RPMI8226 (cell line): ENCODE data around the gene PAGR1.
"Not testable (repeated sequence)": the region's sequence is repeated elsewhere in the genome, so short reads cannot be mapped to it uniquely, and the experiment has no call there.

Experiments
- DNase-seq: peaks from one replicate; pipeline ENCODE4 v3.0.0-alpha.2; 2015

The PAGR1 gene

DNA sequence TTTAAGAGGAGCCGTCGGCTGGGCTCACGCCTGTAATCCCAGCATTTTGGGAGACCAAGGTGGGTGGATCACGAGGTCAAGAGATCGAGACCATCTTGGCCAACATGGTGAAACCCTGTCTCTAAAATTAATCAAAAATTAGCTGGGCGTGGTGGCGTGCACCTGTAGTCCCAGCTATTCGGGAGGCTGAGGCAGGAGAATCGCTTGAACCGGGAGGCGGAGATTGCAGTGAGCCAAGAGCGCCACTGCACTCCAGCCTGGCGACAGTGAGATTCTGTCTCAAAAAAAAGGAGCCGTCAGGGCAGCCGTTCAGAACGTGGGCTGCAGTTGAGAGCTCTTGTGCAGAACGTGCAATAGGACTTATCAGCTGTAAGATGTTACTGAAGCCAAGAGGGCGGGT, 22.8 kb upstream of the PAGR1 start:
- not testable (repeated sequence) for DNase-seq

DNA sequence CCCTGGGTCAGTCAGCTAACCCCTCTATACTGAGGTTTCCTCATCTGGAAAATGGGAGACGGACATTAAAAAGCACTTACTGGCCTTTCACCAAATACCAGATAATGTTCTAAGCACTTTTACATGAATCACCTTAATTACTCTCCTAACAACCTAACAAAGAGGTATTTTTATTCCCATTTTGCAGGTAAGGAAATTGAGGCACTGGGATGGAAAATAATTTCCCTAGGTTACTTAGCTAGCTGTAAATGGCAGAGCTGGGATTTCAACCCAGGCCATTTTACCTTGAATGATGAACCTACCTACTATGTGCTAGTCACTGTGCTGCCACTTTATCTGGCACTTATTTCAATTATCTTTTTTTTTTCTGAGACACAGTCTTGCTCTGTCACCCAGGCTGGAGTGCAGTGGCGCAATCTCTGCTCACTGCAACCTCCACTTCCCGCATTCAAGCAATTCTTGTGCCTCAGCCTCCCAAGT, 21.7 kb upstream of the PAGR1 start:
- DNase-seq: no peak

DNA sequence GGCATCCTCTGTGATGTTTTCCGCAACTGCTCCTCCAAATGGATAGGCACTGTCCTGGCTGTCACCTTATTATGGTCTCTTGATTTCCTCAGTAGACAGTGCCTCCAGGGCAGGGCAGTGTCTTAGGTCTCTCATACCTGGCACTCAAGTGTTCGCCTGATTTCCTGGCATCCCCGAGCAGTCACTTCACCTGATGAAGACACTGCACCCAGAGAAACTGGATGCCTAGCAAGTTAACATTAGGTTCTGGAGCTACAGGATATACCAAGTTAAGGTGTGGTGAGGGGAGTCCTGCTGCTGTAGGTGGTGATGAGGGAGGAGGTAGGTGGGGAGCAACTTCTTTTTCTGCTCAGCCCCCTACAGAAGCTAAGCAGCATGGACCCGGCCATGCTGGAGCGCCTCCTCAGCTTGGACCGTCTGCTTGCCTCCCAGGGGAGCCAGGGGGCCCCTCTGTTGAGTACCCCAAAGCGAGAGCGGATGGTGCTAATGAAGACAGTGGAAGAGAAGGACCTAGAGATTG, 13.5 kb upstream of the PAGR1 start:
- DNase-seq: no peak

DNA sequence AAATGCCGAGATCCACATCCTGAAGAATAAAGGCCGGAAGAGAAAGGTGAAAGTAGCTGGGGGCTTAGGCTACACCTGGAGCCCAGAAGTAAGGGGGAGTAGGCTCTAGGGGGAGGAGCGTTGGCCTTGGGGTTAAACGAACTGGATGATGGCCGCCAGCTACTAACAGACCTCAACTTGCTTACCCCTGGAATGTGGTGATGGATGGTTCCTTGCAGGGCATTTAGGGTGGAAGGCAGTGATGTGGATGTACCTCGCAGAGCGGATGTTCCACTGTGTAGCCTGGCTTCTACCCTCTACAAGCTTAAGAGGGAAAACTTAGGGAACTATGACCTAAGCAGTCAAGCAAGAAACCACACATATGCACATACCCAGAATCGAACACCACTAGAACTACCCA, 11.9 kb upstream of the PAGR1 start:
- no peak for DNase-seq

DNA sequence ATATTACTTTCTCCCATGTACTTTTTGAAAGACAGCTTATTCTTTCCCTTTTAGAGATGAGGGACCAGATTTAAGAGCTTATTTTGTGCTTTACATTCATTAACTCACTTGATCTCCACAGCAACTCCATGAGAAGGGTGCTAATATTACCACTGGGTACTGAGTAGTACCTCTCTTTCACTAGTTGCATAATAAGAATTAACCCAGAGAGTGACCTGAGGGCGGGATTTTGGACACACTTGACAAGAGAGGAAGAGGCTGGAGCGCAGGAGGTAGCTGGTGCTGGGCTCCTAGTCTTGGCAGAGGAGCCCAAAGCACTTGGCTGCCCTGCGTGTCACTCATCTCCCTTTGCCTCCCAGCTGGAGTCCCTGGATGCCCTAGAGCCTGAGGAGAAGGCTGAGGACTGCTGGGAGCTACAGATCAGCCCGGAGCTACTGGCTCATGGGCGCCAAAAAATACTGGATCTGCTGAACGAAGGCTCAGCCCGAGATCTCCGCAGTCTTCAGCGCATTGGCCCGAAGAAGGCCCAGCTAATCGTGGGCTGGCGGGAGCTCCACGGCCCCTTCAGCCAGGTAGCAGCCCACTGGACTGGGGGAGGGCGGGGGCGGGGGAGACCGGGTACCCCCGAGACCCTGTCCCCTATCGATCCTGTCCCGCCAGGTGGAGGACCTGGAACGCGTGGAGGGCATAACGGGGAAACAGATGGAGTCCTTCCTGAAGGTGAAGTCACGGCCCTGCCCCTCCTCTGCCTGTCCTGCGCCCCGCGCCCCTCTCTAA, 11.3 kb upstream of the PAGR1 start:
- DNase-seq: peak; percentile 51

DNA sequence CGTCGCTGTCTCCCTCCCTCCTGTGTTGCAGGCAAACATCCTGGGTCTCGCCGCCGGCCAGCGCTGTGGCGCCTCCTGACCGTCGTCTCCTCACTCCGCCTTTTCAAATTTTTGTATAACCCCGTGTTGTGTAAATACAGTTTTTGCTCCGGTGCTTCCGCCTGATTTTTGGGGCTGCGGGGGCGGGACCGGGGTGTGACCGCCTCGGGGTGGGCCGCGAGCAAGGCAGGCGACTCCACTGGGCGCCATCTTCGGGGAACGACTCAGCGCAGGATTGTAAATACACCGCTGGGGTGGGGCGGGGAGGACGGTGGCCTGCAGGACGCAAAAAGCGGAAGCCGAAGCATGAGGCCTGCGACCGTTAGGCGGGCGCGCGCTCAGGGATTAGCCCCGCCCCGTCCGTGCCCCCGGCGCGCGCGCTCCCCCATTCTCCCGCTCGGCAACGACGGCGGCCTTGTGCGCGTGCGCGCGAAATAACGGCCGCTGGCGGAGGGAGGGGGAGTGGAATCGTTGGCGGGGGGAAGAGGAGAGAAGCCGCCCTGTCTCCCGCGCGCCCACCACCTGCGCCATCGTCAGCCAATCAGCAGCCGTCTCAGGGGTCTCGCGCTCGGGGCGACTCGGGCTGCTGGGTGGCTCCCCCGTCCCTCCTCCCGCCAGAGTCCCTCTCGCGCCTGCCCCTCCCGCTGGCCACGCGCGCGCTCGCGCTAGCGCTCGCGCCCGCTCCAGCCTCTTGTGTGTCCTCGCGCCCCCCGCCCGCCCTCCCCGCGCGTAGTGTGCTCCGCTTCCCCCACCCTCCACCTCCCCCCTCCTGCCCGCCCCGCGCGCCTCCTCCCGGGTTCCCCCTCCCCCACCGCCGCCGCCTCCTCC, 10.5 kb upstream of the PAGR1 start:
- peak; percentile 99 for DNase-seq

DNA sequence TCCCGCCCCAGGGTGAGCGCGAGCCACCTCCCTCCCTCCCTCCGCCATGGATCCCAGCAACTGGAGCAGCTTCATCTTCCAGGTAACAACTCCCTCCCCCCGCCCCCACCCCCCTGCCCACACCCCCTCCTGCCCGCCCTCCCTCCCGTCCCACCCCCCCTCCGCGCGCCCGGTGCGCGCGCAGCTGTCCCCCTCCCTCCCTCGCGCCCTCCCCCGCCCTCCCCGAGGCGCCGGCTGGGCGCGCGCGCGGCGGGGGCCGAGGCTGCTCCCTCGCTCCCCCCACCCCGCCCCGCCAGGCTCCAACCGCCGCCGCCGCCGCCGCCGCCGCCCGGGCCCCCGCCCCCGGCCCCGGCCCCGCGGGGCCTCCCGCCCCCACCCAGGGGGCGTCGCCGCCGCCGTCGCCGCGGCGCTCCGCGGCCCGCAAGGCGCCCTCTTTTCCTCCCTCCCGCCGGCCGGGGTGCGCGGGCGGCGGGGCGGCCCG, 9.8 kb upstream of the PAGR1 start, which contains the start of gene MAZ:
Gene MAZ (plus strand): TSS at position 431 of the 481 bp plus-strand sequence. CDS start 173 bp downstream, outside the sequence.
- DNase-seq: no peak

DNA sequence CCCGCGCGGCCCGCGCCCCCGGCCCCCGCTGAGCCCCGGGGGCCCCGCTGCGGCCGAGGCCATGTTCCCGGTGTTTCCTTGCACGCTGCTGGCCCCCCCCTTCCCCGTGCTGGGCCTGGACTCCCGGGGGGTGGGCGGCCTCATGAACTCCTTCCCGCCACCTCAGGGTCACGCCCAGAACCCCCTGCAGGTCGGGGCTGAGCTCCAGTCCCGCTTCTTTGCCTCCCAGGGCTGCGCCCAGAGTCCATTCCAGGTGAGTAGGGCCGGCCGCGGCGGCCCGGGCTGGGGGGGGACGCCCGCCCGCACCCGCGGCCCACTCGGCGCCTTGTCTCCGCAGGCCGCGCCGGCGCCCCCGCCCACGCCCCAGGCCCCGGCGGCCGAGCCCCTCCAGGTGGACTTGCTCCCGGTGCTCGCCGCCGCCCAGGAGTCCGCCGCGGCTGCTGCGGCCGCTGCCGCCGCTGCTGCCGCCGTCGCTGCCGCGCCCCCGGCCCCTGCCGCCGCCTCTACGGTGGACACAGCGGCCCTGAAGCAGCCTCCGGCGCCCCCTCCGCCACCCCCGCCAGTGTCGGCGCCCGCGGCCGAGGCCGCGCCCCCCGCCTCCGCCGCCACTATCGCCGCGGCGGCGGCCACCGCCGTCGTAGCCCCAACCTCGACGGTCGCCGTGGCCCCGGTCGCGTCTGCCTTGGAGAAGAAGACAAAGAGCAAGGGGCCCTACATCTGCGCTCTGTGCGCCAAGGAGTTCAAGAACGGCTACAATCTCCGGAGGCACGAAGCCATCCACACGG, 9.1 kb upstream of the PAGR1 start:
- peak; percentile 82 for DNase-seq

DNA sequence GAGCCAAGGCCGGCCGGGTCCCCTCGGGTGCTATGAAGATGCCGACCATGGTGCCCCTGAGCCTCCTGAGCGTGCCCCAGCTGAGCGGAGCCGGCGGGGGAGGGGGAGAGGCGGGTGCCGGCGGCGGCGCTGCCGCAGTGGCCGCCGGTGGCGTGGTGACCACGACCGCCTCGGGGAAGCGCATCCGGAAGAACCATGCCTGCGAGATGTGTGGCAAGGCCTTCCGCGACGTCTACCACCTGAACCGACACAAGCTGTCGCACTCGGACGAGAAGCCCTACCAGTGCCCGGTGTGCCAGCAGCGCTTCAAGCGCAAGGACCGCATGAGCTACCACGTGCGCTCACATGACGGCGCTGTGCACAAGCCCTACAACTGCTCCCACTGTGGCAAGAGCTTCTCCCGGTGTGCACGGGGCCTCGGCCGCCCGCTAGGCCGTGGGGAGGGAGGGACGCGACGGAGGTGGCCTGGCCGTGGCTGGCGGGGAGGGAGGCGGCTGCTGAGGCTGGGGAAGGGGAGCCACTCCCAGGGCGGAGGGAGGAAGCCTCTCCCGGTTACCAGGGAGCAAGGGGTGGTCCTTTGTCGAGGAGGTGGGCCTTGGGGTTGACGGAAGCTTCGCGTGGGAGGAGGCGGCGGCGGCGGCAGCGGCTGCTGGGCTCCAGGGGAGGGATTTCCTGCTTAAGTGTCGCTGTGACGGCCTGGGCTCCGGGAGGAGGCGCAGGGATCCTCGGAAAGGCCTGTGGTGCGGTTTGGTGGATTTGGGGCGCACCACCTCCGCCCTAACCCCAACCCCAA, 8.3 kb upstream of the PAGR1 start:
- peak; percentile 93 for DNase-seq

DNA sequence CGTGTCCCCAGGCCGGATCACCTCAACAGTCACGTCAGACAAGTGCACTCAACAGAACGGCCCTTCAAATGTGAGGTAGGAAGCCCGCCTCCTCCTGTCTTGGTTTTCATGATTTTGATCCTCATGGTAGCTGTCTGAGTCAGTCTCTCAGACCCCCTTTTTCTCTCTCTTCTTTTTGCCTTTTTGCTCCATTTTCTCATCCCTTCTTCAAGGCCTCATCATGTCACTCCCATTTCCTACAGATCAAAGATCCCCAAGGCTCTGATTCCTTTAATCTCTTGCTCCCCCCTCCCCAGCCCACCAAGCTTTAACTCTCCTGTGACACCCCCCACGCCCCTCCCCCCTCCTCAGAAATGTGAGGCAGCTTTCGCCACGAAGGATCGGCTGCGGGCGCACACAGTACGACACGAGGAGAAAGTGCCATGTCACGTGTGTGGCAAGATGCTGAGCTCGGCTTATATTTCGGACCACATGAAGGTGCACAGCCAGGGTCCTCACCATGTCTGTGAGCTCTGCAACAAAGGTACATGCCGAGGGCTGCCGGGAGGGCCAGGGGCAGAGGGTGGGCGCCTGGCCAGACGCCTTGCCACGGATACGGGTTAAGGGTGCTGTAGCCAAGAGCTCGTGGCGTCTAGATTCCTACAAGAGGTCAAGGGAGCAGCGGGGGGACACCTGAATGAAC, 7.6 kb upstream of the PAGR1 start:
- DNase-seq: peak; percentile 71

DNA sequence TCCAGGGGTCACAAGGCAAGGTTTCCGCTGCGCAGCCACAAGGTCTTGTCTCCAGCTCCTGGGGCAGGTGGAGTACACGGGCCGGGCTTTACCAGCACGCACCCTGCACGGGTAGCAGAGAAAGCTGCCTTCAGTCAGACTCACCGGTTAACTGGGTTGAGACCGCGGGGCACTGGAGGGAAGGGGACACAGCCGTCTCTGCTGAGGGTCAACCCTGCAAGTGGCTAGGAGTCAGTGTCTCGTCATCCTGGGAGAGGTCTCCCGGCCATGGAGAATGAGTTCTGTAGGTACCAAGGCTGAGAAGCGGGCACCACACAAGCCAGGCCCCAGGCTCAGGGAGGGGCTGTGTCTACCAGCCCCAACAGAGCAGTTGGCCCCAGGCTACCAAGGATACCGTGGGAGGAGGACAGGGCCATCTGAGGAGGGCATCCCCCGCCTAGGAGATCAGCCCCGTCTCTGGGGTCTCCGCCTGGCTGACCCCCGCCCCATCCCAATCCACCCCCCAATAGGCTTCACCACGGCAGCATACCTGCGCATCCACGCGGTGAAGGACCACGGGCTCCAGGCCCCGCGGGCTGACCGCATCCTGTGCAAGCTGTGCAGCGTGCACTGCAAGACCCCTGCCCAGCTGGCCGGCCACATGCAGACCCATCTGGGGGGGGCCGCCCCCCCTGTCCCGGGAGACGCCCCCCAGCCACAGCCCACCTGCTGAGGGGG, 6.8 kb upstream of the PAGR1 start:
- no peak for DNase-seq

DNA sequence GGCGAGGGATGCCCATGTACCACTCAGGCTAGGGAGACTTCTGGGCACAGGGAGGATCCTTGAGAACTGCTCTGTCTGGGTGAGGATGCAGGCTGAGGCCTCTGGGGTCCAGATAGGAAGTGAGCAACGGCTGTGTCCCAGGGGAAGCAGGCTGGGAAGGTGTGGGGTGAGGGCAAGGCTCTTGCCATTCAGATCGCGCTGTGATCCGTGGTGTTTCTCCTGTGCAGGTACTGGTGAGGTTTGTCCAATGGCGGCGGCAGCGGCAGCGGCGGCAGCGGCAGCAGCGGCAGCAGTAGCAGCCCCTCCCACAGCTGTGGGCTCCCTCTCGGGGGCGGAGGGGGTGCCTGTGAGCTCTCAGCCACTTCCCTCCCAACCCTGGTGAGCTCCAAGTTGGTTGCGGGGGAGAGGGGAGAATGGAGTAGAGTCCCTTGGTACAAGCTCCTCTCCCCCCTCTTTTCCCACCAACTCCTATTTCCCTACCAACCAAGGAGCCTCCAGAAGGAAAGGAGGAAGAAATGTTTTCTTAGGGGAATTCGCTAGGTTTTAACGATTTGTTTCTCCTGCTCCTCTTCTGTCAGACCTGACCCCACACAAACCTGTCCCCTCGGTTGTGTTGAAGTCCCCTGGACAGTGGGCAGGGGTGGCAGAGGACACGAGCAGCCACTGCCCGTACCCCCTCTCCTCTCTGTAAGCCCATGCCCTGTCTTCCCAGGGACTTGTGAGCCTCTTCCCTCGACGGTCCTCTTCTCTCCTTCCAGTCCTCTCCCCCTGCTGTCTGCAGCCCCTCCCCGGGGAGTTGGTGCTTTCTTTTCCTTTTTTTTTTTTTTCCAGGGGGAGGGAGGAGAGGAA, 5.9 kb upstream of the PAGR1 start:
- DNase-seq: no peak

DNA sequence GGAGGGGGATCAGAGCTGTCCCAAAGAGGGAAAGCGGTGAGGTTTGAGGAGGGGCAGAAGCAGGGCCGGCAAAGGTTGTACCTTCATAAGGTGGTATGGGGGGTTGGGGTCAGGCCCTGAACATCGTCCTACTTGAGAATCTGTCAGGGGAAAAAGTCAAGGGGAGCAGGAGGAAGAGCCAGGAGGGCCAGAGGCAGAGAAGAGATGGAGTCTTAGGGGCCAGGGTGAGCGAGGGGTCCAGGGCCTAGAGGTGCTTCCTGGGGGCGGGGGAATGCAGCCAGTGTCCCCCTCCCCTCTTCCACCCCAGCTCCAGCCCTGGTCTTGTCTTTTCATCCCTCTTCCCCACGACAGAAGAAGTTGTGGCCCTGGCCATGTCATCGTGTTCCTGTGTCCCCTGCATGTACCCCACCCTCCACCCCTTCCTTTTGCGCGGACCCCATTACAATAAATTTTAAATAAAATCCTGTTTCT, 5.2 kb upstream of the PAGR1 start:
- DNase-seq: no peak

DNA sequence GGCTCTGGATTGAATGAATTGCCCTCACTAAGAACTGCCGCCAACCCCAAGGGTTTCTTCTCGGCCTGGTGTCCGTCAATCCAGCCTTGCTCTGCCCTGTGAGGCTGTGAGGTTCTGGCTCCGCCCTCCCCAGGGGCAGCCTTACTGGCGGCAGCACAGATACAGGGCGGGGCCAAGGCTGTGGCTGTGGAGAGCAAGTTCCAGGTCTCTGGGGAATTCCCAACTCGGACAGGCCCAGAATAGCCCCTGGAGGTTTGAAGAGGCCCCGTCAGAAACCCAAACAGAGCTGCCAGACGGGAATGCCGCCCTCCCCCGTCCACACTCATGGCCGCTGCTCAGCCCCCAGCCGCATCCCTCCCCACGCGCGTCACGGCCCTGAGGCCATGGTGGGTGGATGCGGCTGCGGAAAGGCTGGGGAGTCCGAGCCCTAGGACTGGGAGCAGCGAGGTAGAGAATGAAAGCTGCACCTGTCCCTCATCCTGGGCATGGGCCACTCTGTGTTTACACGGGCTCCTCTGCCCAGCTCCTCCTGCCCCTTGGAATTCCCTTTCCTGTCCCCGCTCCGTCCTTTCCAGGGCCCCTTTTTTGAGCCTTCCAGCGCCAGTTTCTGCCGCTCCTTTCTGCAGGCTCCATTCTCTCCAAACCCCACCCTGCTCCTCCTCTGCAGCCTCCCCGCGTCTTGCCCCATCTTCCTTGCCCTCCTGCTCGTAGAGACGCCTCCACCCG, 4.6 kb upstream of the PAGR1 start:
- DNase-seq: peak; percentile 96

DNA sequence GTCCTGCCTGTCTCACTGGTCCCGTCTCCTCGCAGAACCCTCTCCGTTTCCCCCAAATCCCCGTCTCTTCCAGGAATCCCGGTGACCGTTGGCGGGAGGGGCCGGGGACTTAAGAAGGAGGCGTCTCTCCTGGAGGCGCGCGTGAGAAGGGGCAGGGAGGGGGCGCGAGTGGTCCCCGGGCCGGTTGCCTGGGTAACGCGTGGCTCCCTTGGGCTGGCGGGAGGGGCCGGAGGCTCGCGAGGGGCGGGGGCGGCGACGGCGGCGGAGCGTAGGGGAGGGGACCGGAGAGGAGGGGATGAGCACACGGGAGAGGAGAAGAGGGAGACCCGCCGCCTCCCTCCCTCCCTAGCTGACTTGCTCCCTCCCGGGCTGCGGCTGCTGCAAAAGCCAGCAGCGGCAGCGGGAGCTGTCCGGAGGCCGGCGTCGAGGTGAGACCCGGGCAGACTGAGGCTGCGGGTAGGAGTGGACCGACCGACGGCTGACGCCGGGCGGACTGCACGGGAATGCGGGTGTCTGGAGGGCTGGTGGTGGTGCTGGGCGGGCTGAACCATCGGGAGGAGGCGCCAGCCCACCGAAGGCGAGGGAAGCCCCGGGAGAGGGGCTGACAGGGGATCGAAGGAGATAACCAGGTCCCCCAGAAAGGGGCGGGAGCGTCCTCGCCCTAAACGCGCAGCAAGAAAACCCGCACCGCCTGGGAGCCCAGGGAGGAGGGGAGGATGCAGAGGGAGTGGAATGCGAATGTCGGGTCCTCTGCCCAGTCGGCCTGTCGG, 3.9 kb upstream of the PAGR1 start, which contains the start of gene PRRT2:
Gene PRRT2 (plus strand): TSS at position 298 of the 770 bp plus-strand sequence. CDS start 862 bp downstream, outside the sequence.
- DNase-seq: peak; percentile 63

DNA sequence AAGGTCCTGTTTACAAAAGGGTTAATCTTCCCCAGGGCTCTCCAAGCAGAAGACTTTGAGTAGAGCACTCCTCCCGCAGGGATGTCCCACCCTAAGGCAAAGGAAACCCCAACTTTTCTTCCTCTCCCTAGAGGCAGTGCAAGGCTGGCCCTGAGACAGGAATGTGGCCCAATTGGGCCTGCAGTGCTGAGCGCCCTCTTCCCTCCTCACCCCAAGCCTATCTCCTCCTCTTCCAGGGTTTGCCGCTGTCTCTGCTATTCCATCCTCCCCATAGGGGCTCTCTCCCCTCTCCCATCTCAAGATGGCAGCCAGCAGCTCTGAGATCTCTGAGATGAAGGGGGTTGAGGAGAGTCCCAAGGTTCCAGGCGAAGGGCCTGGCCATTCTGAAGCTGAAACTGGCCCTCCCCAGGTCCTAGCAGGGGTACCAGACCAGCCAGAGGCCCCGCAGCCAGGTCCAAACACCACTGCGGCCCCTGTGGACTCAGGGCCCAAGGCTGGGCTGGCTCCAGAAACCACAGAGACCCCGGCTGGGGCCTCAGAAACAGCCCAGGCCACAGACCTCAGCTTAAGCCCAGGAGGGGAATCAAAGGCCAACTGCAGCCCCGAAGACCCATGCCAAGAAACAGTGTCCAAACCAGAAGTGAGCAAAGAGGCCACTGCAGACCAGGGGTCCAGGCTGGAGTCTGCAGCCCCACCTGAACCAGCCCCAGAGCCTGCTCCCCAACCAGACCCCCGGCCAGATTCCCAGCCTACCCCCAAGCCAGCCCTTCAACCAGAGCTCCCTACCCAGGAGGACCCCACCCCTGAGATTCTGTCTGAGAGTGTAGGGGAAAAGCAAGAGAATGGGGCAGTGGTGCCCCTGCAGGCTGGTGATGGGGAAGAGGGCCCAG, 3.0 kb upstream of the PAGR1 start:
- DNase-seq: no peak
